ENCODE results near the gene TTC36.

- no peak for TF ChIP-seq EZH2 (IDR thresholded peaks at IDR 0.05; ENCODE audit: borderline replicate concordance, low read length)
- TF ChIP-seq, protein P1, sequence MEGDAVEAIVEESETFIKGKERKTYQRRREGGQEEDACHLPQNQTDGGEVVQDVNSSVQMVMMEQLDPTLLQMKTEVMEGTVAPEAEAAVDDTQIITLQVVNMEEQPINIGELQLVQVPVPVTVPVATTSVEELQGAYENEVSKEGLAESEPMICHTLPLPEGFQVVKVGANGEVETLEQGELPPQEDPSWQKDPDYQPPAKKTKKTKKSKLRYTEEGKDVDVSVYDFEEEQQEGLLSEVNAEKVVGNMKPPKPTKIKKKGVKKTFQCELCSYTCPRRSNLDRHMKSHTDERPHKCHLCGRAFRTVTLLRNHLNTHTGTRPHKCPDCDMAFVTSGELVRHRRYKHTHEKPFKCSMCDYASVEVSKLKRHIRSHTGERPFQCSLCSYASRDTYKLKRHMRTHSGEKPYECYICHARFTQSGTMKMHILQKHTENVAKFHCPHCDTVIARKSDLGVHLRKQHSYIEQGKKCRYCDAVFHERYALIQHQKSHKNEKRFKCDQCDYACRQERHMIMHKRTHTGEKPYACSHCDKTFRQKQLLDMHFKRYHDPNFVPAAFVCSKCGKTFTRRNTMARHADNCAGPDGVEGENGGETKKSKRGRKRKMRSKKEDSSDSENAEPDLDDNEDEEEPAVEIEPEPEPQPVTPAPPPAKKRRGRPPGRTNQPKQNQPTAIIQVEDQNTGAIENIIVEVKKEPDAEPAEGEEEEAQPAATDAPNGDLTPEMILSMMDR (conservative IDR thresholded peaks at IDR 0.05 in 1 of 2, IDR thresholded peaks at IDR 0.05 in 1 of 2; ENCODE audit: extremely low read depth in 1 of 2, insufficient read depth in 1 of 2, low read depth in 1 of 2, low read length in 2 of 2) = no peak
These were observed 4.8 kb downstream of the TTC36 start for GRCh38 chr11:118532091-118532490.

Data from mammary epithelial cell (primary cell).